Choroid plexus epithelial cell (primary cell): ENCODE data around the gene TMEM150C.
A peak's percentile ranks its signal among the peaks of the same experiment; 100 is the strongest.

ENCODE experiments used
- DNase-seq: peaks from one replicate; pipeline ENCODE4 v3.0.0-alpha.2; 2010; ENCODE audit warnings: low read depth
- H3K4me3 ChIP-seq: 2 replicates; pipeline ENCODE4 v1.5.1; 2011; ENCODE audit warnings: low read depth, mild to moderate bottlenecking, control low read depth, low read length, moderate library complexity
- TF ChIP-seq, protein P1 (sequence below): conservative IDR thresholded peaks from 2 replicates; pipeline ENCODE4 v1.5.1; 2011; ENCODE audit warnings: low read depth, mild to moderate bottlenecking, control low read depth, inconsistent platforms, low read length, moderate library complexity

Gene TMEM150C

DNA sequence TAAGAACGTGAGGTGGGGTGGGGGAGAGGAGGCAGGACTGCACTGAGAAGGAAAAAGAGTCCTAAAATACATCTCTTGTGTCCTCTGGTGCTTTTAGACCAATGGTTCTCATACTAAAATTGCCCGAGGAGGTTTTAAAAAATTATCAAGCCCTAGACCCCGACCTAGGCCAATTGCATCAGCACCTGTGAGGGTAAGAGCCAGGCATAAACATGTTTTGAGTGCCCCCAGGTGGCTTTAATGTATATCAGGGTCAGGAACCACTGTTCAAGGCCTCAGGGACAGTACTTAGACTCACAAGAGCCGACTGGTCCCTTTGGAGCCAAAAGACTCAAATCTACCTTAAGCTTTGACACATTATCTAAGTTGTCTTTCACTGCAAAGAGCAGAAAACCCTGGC lies 37.5 kb upstream of the TMEM150C start:
- DNase-seq, result no peak
- TF ChIP-seq, protein P1, sequence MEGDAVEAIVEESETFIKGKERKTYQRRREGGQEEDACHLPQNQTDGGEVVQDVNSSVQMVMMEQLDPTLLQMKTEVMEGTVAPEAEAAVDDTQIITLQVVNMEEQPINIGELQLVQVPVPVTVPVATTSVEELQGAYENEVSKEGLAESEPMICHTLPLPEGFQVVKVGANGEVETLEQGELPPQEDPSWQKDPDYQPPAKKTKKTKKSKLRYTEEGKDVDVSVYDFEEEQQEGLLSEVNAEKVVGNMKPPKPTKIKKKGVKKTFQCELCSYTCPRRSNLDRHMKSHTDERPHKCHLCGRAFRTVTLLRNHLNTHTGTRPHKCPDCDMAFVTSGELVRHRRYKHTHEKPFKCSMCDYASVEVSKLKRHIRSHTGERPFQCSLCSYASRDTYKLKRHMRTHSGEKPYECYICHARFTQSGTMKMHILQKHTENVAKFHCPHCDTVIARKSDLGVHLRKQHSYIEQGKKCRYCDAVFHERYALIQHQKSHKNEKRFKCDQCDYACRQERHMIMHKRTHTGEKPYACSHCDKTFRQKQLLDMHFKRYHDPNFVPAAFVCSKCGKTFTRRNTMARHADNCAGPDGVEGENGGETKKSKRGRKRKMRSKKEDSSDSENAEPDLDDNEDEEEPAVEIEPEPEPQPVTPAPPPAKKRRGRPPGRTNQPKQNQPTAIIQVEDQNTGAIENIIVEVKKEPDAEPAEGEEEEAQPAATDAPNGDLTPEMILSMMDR, result no peak
- H3K4me3 ChIP-seq, result no peak overlapping the region

DNA sequence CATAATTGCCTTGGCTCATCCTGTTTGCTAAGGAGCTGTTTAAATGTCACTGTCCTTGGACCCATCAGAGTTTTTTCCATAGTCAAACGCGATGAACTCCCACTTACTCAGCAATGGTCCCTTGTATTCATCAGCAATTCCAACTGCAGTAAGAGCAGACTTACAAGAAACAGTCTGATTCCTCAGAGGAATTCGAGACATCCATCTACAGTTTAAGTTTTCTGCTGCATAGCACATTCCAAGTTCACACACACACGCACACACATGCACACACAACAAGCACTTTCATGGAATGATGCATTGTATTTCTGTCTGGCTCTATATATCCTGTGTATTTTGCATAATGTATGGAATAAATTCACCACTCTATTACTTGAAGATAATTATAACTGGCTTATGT lies 32.7 kb upstream of the TMEM150C start:
- TF ChIP-seq, protein P1, result no peak
- H3K4me3 ChIP-seq, result no peak overlapping the region
- peak; percentile 30 for DNase-seq

DNA sequence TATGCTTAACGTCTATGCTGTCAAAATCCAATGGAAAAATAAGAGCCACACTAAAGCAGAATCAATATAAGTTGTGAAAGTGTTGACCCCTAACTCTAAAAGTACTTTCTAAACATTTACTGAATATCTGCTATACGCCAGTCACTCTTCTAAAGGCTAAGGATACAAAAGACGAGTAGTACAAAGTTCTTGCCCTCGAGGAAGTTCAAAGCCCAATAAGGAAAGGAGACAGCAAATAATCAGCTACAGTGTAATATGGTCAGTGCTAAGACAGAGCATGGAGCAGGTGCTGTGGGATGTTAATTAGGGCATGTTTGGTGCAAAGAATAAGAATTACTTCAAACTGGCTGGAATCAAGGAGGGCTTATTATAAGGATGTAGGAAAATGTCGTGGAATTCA lies 31.6 kb upstream of the TMEM150C start:
- TF ChIP-seq, protein P1, result no peak
- no peak for DNase-seq
- no peak overlapping the region for H3K4me3 ChIP-seq

DNA sequence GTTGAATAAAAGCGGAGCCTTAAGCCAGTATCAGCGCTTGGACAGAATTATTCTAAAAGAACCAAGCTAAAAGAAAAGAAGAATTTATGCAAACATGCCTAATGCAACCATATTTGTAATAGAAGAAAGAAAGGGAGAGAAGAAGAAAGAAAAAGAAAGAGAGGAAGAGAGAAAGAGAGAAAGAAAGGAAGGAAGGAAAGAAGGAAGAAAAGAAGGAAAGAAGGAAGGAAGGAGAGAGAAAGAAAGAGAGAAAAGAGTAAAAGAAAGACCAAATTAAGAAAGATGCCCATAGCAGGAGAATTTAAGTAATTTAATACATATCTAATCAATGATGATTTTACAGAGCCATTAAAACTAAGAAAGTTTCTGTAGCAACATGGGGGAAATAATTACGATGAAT lies 30.9 kb upstream of the TMEM150C start:
- TF ChIP-seq, protein P1, result no peak
- no peak overlapping the region for H3K4me3 ChIP-seq
- no peak for DNase-seq

DNA sequence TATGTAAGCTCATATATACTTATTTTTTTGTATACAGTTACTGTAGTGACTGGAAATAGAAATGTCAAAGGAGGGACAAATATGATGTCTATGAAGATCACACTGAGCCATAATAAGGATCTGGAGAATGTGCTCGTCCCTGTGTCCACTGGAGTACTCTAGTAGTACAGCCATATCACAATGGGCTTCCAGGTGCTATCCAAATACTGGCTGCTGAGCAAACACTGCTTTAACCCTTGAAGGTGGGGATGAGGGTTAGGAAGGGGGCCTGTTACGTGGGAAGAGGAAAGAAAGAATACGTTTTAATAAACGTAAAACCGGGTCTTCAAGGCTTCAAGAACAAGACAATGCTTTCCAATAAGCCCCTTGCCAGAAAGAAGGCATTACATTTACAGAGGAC lies 29.8 kb upstream of the TMEM150C start:
- TF ChIP-seq, protein P1, result no peak

DNA sequence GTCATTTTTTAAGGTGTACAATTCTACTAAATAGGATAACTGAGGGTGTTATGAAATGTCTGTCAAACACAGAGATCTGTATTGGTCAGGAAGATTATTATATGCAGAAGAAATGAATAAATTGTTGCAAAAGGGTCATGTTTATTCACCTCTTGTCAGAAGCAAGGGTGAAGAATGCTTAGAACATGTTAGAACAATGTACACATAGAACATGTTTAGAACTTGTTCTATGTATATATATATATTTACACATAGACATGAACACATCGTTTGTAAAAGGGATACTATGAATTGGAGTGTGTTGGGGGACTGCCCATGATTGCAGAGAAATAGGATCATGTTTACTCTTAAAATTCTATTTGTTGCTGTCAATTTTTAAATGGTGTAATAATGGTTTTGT lies 28.0 kb upstream of the TMEM150C start:
- H3K4me3 ChIP-seq, result no peak overlapping the region
- TF ChIP-seq, protein P1, result no peak
- DNase-seq, result no peak

More for the DNA sequence above, 29.8 kb upstream of the TMEM150C start:
- H3K4me3 ChIP-seq, result no peak overlapping the region
- DNase-seq, result no peak

DNA sequence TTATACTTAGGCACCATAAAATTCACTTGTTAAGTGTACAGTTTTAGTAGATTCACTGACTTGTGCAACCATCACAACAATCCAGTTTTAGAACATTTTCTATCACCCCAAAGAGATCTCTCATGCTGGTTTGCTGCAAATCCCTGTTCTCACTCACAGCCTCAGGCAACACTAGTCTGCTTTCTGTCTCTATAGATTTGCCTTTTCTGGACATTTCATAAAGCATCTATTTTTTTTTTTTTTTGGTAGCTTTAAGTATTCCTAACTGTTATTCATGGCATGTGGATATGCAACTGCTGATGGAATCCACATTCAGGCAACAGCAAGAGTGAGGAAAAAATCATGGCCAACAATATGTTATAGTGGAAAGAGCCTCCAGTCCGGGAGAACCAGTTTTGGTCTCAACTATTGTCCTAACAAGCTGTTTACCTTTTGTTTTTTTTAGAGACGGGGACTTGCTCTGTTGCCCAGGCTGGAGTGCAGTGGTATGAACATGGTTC lies 27.0 kb upstream of the TMEM150C start:
- TF ChIP-seq, protein P1, result no peak

More for the DNA sequence above, 27.0 kb upstream of the TMEM150C start:
- no peak overlapping the region for H3K4me3 ChIP-seq
- no peak for DNase-seq
